GM15510 (cell line): Measurements from ENCODE around the gene PRPS2.

Source experiments
- POLR2A ChIP-seq: IDR thresholded peaks from 3 replicates; pipeline ENCODE4 v1.6.1; 2011; ENCODE audit warnings: borderline replicate concordance; ENCODE audit not compliant: insufficient read length; ENCODE audit errors: extremely low read depth

The PRPS2 gene

DNA sequence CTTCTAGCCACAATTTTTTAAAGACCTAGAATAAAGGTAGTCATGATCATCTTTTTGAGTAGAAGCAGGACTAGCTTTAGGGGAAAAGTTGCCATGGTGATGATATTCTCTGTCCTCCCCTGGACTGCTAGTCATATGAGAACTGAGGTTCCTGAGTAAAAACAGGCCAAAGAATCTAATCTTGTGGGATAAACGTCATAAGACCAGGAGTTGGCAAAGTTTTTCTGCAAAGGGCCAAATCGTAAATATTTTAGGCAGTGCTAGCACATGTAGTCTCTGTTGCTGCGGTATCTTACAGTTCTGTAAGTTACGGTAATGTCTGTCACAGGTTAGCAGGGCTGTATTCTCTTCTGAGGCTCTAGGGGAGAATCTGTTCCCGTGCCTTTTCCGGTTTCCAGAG, 3.4 kb downstream of the PRPS2 start:
- no peak for TF ChIP-seq POLR2A

GRCh38 chrX:12798601-12799000, 7.4 kb downstream of the PRPS2 start:
- no peak for TF ChIP-seq POLR2A

GRCh38 chrX:12799118-12799517, 7.9 kb downstream of the PRPS2 start:
- TF ChIP-seq POLR2A = no peak

DNA sequence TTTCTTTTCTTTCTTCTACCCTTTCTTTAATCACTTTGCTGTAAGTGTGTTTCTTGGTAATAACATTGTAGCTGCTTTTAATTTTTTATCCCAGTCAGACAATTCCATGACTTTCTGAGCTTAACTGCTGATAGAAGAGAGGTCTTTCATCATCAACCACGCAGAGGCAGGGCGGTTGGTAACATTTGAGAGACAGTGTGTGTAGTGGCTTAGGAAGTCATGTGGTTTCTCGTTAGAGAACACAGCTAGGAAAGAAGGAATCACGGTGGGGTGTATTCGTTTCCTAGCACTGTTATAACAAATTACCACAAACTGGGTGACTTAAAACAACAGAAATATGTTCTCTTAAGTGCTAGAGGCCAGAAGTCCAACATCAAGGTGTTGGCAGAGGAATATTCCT, 11.5 kb downstream of the PRPS2 start:
- no peak for TF ChIP-seq POLR2A

DNA sequence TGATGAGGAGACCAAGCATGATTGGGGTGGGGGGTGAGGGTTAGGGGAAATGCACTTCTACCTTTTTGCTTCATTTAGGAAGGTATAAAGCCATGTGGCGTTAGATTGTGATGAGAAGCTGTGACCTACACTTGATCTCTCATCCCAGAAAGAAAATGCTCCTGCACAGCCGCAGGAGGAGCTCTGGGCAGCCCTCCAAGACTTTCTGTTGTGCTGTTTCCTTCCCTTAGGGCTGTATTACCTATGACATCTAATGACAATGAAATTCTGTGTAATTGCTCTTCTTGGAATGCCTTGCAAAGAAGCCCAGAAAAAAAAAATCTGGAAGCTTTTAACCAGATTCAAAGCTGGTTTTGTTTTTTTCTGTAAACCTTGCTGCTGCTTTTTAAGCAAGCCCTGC, 13.4 kb downstream of the PRPS2 start:
- no peak for TF ChIP-seq POLR2A

- no peak for TF ChIP-seq POLR2A
Measured at GRCh38 chrX:12805333-12805732, 14.1 kb downstream of the PRPS2 start.

- no peak for TF ChIP-seq POLR2A
Measured at GRCh38 chrX:12811658-12812057, 20.4 kb downstream of the PRPS2 start.

GRCh38 chrX:12814420-12814819, 23.2 kb downstream of the PRPS2 start:
- TF ChIP-seq POLR2A = no peak

DNA sequence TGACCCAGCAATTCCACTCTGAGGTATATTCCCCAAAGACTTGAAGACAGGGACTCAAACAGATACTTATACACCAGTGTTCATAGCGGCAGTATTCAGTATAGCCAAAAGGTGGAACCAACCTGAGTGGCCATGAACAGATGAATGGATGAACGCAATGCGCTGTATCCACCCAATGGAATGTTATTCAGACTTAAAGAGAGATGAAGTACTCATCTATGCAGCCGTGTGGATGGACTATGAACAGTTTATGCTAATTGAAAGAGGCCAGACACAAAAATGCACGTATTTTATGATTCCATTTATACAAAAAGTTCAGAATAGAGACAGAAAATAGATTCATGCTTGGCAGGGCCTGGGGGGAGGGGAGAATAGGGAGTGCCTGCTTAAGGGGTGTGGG, 26.3 kb downstream of the PRPS2 start:
- TF ChIP-seq POLR2A = no peak

DNA sequence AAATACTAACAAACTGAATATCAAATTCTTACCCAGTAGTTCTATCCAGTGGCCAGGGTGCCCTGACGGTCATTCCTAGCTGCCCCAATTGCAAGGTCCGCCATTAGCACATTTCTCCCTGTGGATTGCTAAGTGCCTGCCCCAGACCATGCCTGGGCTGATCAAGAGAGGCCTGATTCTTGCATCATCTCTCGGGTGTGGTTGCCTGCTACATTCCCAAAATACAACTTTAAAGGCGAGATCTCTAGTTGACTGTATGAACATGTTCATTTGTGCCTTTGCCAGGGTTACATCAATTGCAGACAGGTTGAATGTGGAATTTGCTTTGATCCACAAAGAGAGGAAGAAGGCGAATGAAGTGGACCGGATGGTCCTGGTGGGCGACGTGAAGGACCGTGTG, 28.0 kb downstream of the PRPS2 start:
- no peak for TF ChIP-seq POLR2A

DNA sequence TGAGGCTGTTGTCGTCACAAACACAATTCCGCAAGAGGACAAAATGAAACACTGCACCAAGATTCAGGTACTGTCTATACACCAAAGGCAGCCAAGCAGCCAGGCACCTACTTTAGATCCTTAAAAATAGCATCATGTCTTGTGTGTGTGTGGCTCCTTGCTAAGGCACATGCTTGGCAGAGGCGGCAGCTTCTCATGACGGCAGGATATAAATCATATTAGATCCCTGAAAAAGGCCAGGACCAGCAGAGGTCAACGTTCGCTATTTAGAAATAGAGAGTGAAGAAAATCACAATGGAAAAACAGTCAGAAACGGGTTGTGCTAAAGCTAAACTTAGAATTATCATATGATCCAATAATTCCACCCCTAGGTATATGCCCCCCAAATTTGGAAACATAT, 29.5 kb downstream of the PRPS2 start:
- TF ChIP-seq POLR2A = no peak

- TF ChIP-seq POLR2A = no peak
Measured at GRCh38 chrX:12824944-12825343, 33.7 kb downstream of the PRPS2 start.

DNA sequence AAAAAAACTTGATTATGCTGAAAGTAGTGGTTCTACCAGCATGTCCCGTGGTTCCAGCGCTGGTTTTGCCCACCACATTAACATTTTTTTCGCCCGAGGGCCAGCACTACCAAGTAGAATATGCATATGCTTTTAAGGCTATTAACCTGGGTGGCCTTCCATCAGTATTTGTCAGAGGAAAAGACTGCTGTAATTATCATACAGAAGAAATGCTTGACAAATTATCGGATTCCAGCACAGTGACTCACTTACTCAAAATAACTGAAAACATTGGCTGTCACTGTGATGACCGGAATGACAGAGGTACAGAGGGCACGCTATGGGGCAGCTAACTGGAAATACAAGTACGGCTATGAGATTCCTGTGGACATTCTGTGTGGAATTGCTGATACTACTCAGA, 34.6 kb downstream of the PRPS2 start:
- TF ChIP-seq POLR2A = no peak

DNA sequence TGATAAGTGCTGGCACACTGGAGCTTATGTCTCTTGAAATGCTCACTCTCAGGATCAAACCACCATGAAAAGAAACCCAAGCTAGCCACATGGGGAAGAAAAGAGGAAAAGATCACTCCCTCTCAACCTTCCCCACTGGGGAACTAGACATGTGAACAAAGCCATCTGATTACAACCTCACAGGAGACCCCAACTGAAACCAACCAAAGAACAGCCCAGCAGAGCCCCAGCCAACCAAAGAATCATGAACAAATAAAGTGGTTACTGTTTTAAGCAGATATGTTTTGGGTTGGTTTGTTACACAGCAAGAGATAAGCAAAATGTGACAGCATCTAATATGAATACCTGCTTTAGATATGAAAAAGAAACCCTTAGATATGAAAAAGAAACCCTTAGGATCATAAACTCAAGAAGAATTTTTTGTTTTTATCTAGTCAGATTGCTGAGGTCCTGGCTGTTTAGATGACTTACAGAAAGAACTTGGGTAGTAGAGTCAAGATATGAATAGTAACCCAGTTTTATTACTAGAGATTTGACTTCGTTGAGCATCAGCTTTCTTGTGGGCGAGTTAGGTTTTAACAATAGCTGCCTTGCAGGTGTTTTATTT, 52.0 kb downstream of the PRPS2 start:
- TF ChIP-seq POLR2A = no peak

DNA sequence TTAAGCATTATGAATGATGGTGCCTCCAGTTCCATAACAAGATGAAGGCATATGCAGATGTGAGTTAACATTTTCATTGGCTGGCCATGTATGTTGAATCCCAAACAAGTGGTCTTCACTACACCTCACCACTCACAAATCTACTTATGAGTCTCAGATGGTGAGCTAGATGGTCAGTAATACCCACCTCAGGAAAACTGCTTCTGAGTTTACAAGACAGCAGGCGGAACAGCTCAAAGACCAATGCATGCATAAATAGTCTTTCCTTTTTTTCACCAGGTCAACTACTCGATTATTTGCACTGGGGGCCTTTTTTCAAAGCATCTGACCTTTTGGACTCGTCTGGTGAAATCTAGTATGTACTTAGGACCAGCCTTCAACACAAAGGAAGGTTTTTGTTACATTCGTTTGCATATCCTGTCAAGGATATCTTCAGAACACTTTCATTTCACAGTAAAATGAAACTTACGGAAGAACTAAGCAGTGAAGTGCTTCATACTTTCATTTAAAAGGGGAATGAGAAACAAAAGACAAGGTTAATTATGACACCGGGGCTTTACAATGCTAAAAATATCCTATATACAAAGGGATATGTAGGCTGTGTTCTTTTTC, 52.6 kb downstream of the PRPS2 start:
- no peak for TF ChIP-seq POLR2A

DNA sequence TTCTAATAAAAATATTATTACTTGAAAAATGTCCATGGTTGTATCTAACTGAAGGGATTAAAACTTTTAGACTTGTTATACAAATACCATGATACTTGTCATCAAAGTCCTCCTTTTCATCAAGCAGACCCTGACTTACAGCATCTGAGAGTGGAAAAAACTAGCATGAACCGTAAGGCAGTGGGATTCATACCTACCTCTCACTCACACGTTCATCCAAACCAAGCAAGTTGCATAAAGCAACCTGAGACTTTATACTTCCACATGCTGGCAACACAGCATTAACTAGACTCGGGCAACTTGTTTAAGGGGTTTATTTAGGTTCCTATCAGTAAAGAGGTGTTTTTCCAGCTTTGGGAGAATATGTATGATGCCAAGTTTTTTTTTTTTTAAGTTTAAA, 53.1 kb downstream of the PRPS2 start:
- no peak for TF ChIP-seq POLR2A

DNA sequence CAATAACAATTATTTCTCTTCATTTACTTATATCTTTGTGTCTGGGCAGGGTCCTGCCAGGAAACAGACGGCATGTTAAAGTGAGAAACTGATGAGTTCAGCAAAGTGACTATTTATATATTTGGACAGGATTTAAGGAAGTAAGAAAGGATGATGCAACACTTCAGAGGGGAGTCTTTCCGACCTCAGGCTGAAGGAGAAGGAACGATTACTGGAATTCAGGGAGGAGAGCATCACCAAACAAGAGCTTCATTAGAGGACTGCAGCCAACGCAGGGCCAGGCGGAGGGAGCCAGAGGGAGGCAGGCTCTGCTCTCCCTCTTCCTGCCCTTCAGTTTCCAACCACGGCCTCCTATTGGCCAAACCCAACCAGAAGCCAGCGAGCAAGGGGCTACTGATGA, 74.1 kb downstream of the PRPS2 start:
- no peak for TF ChIP-seq POLR2A
